GM12892 (cell line): ENCODE measurements around the gene CCDC179.

Experiments used
- POLR2A ChIP-seq: IDR thresholded peaks from 2 replicates; pipeline ENCODE4 v1.6.1; 2011; ENCODE audit warnings: low read depth, low read length, control low read depth
- POLR2AphosphoS5 ChIP-seq: IDR thresholded peaks from 2 replicates; pipeline ENCODE4 v1.6.1; 2011; ENCODE audit warnings: low read depth, low read length, control low read depth

- no peak for TF ChIP-seq POLR2A
- no peak for TF ChIP-seq POLR2AphosphoS5
Measured at GRCh38 chr11:22878039-22878438, 17.8 kb upstream of the CCDC179 start.
